ENCODE results near the gene MS4A18. TPM values are rescaled to one million over a fixed set of nuclear protein-coding genes. Genes with fewer than 3 reads are reported as not detected.

Gene MS4A18
- total and polyA plus RNA-seq, 2 donors (not counting 3 experiments of a cell fraction or from before 2014, with no cell fraction given): not detected

GRCh38 chr11:60774726-60775125 is 50.2 kb downstream of the MS4A18 start:
- H3K4me3 ChIP-seq (replicated peaks in 1 of 3; ENCODE audit: insufficient read depth in 1 of 3, low read depth in 1 of 3, low read length in 3 of 3): no peak overlapping the region
- H3K4me2 ChIP-seq (ENCODE audit: insufficient read depth, low read length): no peak overlapping the region
- CTCF ChIA-PET: interaction anchor here (1.0 to 7.5 kb wide), 29 partner anchors 8 to 509 kb away, joined by 3 to 148 read pairs (median 4); partner anchors contain the start of gene TMEM109
- H3K27ac ChIP-seq (ENCODE audit: insufficient read depth, low read depth, low read length): no peak overlapping the region
- intact Hi-C loops (cut with micrococcal nuclease) (loop anchor here (1.0 to 2.0 kb wide), 6 partner anchors 13 to 412 kb away; no protein-coding TSS in a partner anchor), dilution Hi-C loops (cut with MboI; ENCODE audit: extremely low pct_ligation_motif_present, low sequenced_read_pairs) (no loop called here)
- H3K36me3 ChIP-seq (ENCODE audit: control insufficient read depth in 2 of 2, extremely low read depth in 1 of 2, insufficient read depth in 2 of 2, low read length in 2 of 2): no peaks in the 10 kb centered on the region
- H3K27me3 ChIP-seq (ENCODE audit: control insufficient read depth in 2 of 2, insufficient read depth in 2 of 2, low read length in 2 of 2): no peaks in the 10 kb centered on the region
- H3K4me1 ChIP-seq (ENCODE audit: control insufficient read depth, extremely low read depth, insufficient read depth, low read length): peaks cover 29% of the 10 kb centered on the region
- FAIRE-seq: no peak
- DNase-seq (ENCODE audit: low read depth, low spot score): no peak
- POLR2A ChIA-PET: interaction anchor here (1.4 kb wide), 1 partner anchor 113 kb away, joined by 3 read pairs; no protein-coding TSS in a partner anchor
- H2AFZ ChIP-seq (ENCODE audit: low read depth, low read length): no peak overlapping the region
- TF ChIP-seq MAX (IDR thresholded peaks at IDR 0.05; ENCODE audit: insufficient read depth, insufficient read length) (no peak), POLR2AphosphoS5 (IDR thresholded peaks at IDR 0.05; ENCODE audit: insufficient read depth, low read depth, low read length) (no peak), EZH2 (IDR thresholded peaks at IDR 0.05; ENCODE audit: borderline replicate concordance, low read depth, low read length, severe bottlenecking) (no peak), FOS (IDR thresholded peaks at IDR 0.05; ENCODE audit: borderline replicate concordance, insufficient read depth, low read length) (no peak), MYC (IDR thresholded peaks at IDR 0.05; ENCODE audit: low read depth, low read length) (no peak), CTCF (IDR thresholded peaks at IDR 0.05; ENCODE audit: extremely low read depth in 1 of 2, insufficient read depth in 1 of 2, low read depth in 1 of 2, low read length in 2 of 2) (no peak), POLR2A (IDR thresholded peaks at IDR 0.05; ENCODE audit: low read depth, low read length) (no peak), JUN (IDR thresholded peaks at IDR 0.05; ENCODE audit: borderline replicate concordance, insufficient read depth, insufficient read length, low read depth) (no peak)
- no peaks in the 10 kb centered on the region for H3K9me3 ChIP-seq (replicated peaks; ENCODE audit: control insufficient read depth, insufficient read depth, low read length)
- H3K9me1 ChIP-seq (replicated peaks; ENCODE audit: control insufficient read depth, extremely low read depth, insufficient read depth, low read length): no peaks in the 10 kb centered on the region
- H3K79me2 ChIP-seq (ENCODE audit: control insufficient read depth, insufficient read depth, low read length): no peaks in the 10 kb centered on the region
- H4K20me1 ChIP-seq (replicated peaks; ENCODE audit: control insufficient read depth, extremely low read depth, insufficient read depth, low read length): no peaks in the 10 kb centered on the region
- H3K9ac ChIP-seq (replicated peaks; ENCODE audit: extremely low read depth, insufficient read depth, low read length): no peak overlapping the region
- BruUV-seq (replicated peaks): no TSS peak

Data from endothelial cell of umbilical vein (primary cell).